ENCODE data around the gene CPED1.
"Not testable (repeated sequence)": the region's sequence is repeated elsewhere in the genome, so short reads cannot be mapped to it uniquely, and the experiment has no call there.

CPED1 gene

GRCh38 chr7:121058975-121059374 is 70.5 kb downstream of the CPED1 start:
- H3K27me3 Mint-ChIP-seq, result no peaks in the 10 kb centered on the region
- H3K36me3 Mint-ChIP-seq, result no peaks in the 10 kb centered on the region
- no peak overlapping the region for H3K27ac Mint-ChIP-seq
- H3K9me3 Mint-ChIP-seq, result no peaks in the 10 kb centered on the region
- CTCF ChIA-PET, result no interaction called here
- no peaks in the 10 kb centered on the region for H3K4me1 Mint-ChIP-seq
- no peak overlapping the region for H3K4me3 Mint-ChIP-seq
- DNase-seq, result no peak

- CTCF ChIA-PET, H3K4me1 Mint-ChIP-seq, H3K27me3 Mint-ChIP-seq, H3K36me3 Mint-ChIP-seq, H3K27ac Mint-ChIP-seq, H3K9me3 Mint-ChIP-seq, DNase-seq, H3K4me3 Mint-ChIP-seq: not testable (repeated sequence)
Observed at GRCh38 chr7:121059979-121060509, 71.5 kb downstream of the CPED1 start.

GRCh38 chr7:121061677-121062582 is 73.4 kb downstream of the CPED1 start:
- Mint-ChIP-seq H3K27me3 (no peaks in the 10 kb centered on the region), H3K4me3 (no peak overlapping the region), H3K27ac (no peak overlapping the region), H3K36me3 (no peaks in the 10 kb centered on the region), H3K4me1 (no peaks in the 10 kb centered on the region), H3K9me3 (no peaks in the 10 kb centered on the region)
- CTCF ChIA-PET, result no interaction called here
- DNase-seq, result no peak

- Mint-ChIP-seq H3K4me3 (no peak overlapping the region), H3K36me3 (no peaks in the 10 kb centered on the region), H3K9me3 (no peaks in the 10 kb centered on the region), H3K27ac (no peak overlapping the region), H3K4me1 (no peaks in the 10 kb centered on the region), H3K27me3 (no peaks in the 10 kb centered on the region)
- CTCF ChIA-PET, result interaction anchor here (0.7 to 1.2 kb wide), 2 partner anchors 9 to 19 kb away, joined by 3 read pairs; no protein-coding TSS in a partner anchor
- DNase-seq, result no peak
Observed at GRCh38 chr7:121062671-121063279, 74.3 kb downstream of the CPED1 start.

GRCh38 chr7:121067717-121068116 is 79.2 kb downstream of the CPED1 start:
- H3K27me3 Mint-ChIP-seq, CTCF ChIA-PET, H3K4me1 Mint-ChIP-seq, DNase-seq, H3K27ac Mint-ChIP-seq, H3K9me3 Mint-ChIP-seq, H3K4me3 Mint-ChIP-seq, H3K36me3 Mint-ChIP-seq: not testable (repeated sequence)

GRCh38 chr7:121069346-121070100 is 81.0 kb downstream of the CPED1 start:
- H3K4me1 Mint-ChIP-seq, result no peaks in the 10 kb centered on the region
- H3K4me3 Mint-ChIP-seq, result no peak overlapping the region
- H3K9me3 Mint-ChIP-seq, result no peaks in the 10 kb centered on the region
- no peaks in the 10 kb centered on the region for H3K27me3 Mint-ChIP-seq
- no peak overlapping the region for H3K27ac Mint-ChIP-seq
- no peaks in the 10 kb centered on the region for H3K36me3 Mint-ChIP-seq
- CTCF ChIA-PET, result interaction anchor here (0.8 kb wide), 1 partner anchor 264 kb away, joined by 3 read pairs; no protein-coding TSS in a partner anchor
- no peak for DNase-seq

- H3K36me3 Mint-ChIP-seq, result no peaks in the 10 kb centered on the region
- H3K27me3 Mint-ChIP-seq, result no peaks in the 10 kb centered on the region
- CTCF ChIA-PET, result interaction anchor here (0.9 to 1.1 kb wide), 3 partner anchors 8 to 33 kb away, joined by 3 read pairs; no protein-coding TSS in a partner anchor
- no peaks in the 10 kb centered on the region for H3K9me3 Mint-ChIP-seq
- no peak overlapping the region for H3K4me3 Mint-ChIP-seq
- no peak overlapping the region for H3K27ac Mint-ChIP-seq
- no peak for DNase-seq
- no peaks in the 10 kb centered on the region for H3K4me1 Mint-ChIP-seq
Observed at GRCh38 chr7:121071132-121071531, 82.6 kb downstream of the CPED1 start.

GRCh38 chr7:121071662-121072061 is 83.2 kb downstream of the CPED1 start:
- Mint-ChIP-seq H3K9me3 (no peaks in the 10 kb centered on the region), H3K4me3 (no peak overlapping the region), H3K27me3 (no peaks in the 10 kb centered on the region), H3K36me3 (no peaks in the 10 kb centered on the region), H3K4me1 (no peaks in the 10 kb centered on the region), H3K27ac (no peak overlapping the region)
- DNase-seq, result no peak
- CTCF ChIA-PET, result interaction anchor here (0.9 to 1.1 kb wide), 3 partner anchors 9 to 33 kb away, joined by 3 read pairs; no protein-coding TSS in a partner anchor

GRCh38 chr7:121072826-121073225 is 84.3 kb downstream of the CPED1 start:
- Mint-ChIP-seq H3K36me3 (no peaks in the 10 kb centered on the region), H3K27ac (no peak overlapping the region), H3K27me3 (no peaks in the 10 kb centered on the region), H3K9me3 (no peaks in the 10 kb centered on the region), H3K4me1 (no peaks in the 10 kb centered on the region), H3K4me3 (no peak overlapping the region)
- CTCF ChIA-PET, result interaction anchor here (1.7 kb wide), 1 partner anchor 85 kb away, joined by 4 read pairs; no protein-coding TSS in a partner anchor
- no peak for DNase-seq

- Mint-ChIP-seq H3K4me1 (no peaks in the 10 kb centered on the region), H3K27ac (no peak overlapping the region), H3K36me3 (no peaks in the 10 kb centered on the region), H3K27me3 (peaks cover 2% of the 10 kb centered on the region), H3K9me3 (no peaks in the 10 kb centered on the region), H3K4me3 (no peak overlapping the region)
- DNase-seq, result no peak
- CTCF ChIA-PET, result interaction anchor here (1.7 kb wide), 1 partner anchor 86 kb away, joined by 4 read pairs; no protein-coding TSS in a partner anchor
Observed at GRCh38 chr7:121073463-121074099, 85.1 kb downstream of the CPED1 start.

- CTCF ChIA-PET, result interaction anchor here (0.8 to 2.2 kb wide), 2 partner anchors 13 to 88 kb away, joined by 3 to 11 read pairs; partner anchors contain the start of gene CPED1
- H3K9me3 Mint-ChIP-seq, H3K4me3 Mint-ChIP-seq: not testable (repeated sequence)
Observed at GRCh38 chr7:121075424-121075841, 86.9 kb downstream of the CPED1 start.

GRCh38 chr7:121075952-121076349 is 87.4 kb downstream of the CPED1 start:
- Mint-ChIP-seq H3K27ac (no peak overlapping the region), H3K27me3 (peaks cover 7% of the 10 kb centered on the region), H3K9me3 (no peaks in the 10 kb centered on the region), H3K4me1 (no peaks in the 10 kb centered on the region), H3K4me3 (no peak overlapping the region), H3K36me3 (no peaks in the 10 kb centered on the region)
- CTCF ChIA-PET, result interaction anchor here (0.8 to 2.2 kb wide), 3 partner anchors 10 to 88 kb away, joined by 3 to 11 read pairs (median 4); partner anchors contain the start of gene CPED1
- DNase-seq, result no peak

More at GRCh38 chr7:121075424-121075841, 86.9 kb downstream of the CPED1 start:
- DNase-seq, H3K27me3 Mint-ChIP-seq, H3K27ac Mint-ChIP-seq, H3K36me3 Mint-ChIP-seq, H3K4me1 Mint-ChIP-seq: not testable (repeated sequence)

GRCh38 chr7:121076350-121077164 is 88.0 kb downstream of the CPED1 start:
- Mint-ChIP-seq H3K4me3 (no peak overlapping the region), H3K27me3 (peaks cover 7% of the 10 kb centered on the region), H3K27ac (no peak overlapping the region), H3K36me3 (no peaks in the 10 kb centered on the region), H3K9me3 (no peaks in the 10 kb centered on the region), H3K4me1 (no peaks in the 10 kb centered on the region)
- DNase-seq, result no peak
- CTCF ChIA-PET, result interaction anchor here (0.7 to 2.2 kb wide), 4 partner anchors 11 to 89 kb away, joined by 3 to 11 read pairs (median 4); partner anchors contain the start of gene CPED1
